HG02973 (cell line): ENCODE data around the gene GRK2.
"Not testable (repeated sequence)": the region's sequence is repeated elsewhere in the genome, so short reads cannot be mapped to it uniquely, and the experiment has no call there.

Experiments used
- ATAC-seq: cut with Tn5 transposase; IDR thresholded peaks from one replicate; pipeline ENCODE4 v1.9.1; 2021; ENCODE audit warnings: moderate library complexity; ENCODE audit not compliant: unreplicated experiment

The GRK2 gene

DNA sequence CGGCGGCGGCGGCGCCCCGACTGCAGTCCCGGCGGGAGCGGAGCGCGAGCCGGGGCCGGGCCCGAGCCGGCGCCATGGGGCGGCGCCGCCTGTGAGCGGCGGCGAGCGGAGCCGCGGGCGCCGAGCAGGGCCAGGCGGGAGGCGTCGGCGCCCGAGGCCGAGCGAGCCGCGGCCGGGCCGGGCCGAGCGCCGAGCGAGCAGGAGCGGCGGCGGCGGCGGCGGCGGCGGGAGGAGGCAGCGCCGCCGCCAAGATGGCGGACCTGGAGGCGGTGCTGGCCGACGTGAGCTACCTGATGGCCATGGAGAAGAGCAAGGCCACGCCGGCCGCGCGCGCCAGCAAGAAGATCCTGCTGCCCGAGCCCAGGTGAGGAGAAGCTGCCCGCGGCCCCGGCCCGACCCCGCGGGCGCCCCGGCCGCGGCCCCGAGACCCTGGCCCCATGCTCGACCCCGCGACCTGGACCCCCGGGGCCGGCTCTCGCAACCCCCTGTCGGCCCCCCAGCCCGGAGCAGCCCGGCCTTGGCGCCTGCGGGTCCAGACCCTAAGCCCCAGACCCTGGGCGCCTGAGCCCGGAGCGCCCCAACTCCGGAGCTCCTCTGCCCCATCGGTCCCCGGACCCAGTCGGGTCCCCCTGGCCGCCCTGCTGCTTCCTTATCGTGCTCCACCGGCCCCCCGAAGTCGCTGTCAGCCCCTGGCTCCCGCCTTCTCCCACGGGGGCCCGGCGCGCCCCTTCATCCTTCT, at the start of gene GRK2:
Gene GRK2, plus strand, starts transcription at position 25 of the 739 bp plus-strand sequence. Its CDS starts 227 bp downstream, at position 252.
- no peak for ATAC-seq

DNA sequence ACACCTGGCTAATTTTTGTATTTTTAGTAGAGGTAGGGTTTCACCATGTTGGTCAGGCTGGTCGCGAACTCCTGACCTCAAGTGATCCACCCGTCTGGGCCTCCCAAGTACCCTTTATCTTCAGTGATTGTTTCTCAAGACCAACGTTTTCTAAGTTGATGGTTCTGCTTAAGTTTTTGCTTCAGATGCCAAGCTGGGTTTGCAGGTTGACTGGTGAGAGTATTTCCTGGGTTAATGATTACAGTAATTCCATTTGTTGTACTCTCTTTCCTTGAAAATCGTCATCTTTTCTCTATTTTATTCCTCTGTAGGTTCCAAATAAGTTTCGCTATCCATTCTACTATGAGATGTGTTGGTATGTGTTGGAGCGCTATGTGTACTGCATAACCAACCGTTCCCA, 38.5 kb upstream of the GRK2 start:
- no peak for ATAC-seq

GRCh38 chr11:67230406-67230805, 35.9 kb upstream of the GRK2 start:
- no peak for ATAC-seq

- no peak for ATAC-seq
Observed at GRCh38 chr11:67230886-67231285, 35.4 kb upstream of the GRK2 start.

- ATAC-seq = no peak
Observed at GRCh38 chr11:67233584-67234190, 32.6 kb upstream of the GRK2 start.

- not testable (repeated sequence) for ATAC-seq
Observed at GRCh38 chr11:67234571-67234970, 31.7 kb upstream of the GRK2 start.

DNA sequence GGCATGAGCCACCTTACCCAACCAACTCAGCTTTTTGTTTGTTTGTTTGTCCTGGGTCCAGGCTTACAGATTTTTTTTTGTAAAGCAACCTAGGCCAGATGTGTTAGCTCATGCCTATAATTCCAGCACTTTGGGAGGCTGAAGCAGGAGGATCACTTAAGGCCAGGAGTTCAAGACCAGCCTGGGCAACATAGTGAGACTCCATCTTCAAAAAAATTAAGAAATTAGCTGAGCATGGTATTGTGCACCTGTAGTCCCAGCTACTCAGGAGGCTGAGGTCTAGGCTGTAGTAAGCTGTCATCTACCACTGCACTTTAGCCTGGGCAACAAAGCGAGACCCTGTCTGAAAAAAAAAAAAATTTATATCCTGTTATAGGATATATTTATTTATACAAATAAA, 28.7 kb upstream of the GRK2 start:
- ATAC-seq = no peak

- no peak for ATAC-seq
Observed at GRCh38 chr11:67238894-67239782, 27.1 kb upstream of the GRK2 start.

DNA sequence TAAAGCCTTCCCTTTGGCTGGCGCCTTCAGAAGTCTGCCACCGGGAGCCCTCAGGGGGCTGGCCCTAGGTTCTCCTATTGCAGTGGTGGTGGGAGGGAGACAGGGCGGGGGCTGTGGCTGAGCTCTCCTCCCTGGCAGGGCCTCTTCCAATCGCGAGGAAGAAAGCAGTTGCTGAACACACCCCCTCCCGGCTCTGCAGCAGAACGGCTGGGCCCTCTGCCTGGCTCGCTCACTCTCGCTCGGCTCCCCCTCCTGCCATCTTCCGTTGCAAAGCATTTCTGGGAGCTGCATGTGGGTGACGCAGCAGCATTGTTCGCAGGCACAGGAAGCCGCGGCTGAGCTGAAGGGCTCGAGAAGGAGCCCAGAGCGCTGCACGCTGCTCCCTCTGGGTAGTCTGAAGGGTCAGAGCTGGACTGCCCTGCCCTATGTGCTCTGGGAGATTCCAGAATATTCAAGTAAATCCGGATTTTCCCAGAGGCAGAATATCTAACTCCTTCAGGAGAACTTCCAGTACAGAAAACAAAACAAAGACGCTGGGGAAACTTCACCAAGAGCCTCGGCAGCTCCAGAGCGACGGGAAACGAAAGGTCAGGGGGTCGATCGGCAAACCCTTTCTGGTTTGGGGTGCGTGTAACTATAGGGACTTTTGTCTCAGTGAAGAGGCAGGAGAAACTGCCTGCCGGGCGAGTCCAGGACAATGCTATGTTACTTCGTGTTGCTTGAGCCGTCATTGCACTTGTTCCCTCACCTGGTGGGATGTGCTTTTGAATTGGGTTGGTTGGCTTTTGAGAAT, 26.3 kb upstream of the GRK2 start:
- peak; percentile 78 for ATAC-seq

DNA sequence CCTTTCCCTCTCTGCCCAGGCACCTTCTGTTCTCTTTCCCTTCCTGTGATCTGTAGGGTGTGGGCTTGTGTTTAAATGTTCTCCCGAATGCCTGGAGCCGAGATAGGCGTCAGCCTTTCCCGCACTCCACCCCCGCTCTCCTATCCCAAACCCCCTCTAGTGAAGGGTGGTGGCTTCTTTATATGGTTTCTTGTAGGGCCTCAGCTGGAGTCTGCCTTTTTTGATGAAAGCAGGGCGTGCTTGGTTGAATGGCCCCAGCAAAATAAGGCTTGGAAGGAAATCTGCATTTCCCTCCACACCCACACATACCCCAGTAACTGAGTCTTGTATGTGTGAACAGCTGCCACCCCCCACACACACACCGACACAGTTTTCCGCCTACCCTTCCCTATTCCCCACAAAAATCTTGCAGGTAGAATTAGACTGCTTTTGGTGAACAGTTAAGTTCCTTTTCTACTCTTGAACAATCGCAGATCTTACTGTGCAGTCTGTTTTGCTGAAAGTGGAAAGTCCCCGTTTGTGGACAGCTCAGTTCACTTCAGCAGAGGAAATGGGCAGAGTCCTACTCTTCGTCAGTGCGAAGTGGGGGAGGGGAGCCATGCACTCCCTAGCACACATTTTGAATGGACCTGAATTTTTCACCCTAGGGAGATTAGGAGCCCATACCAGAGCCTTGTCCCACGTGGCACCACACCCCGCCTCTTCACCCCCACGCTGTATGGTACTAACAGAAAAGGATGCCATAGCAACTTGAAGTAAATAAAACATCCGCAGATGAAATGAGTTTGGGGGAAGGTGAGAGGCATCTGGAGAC, 25.5 kb upstream of the GRK2 start:
- peak; percentile 37 for ATAC-seq

- ATAC-seq = no peak
Observed at GRCh38 chr11:67242548-67242947, 23.7 kb upstream of the GRK2 start.

- no peak for ATAC-seq
Observed at GRCh38 chr11:67243051-67243450, 23.2 kb upstream of the GRK2 start.

DNA sequence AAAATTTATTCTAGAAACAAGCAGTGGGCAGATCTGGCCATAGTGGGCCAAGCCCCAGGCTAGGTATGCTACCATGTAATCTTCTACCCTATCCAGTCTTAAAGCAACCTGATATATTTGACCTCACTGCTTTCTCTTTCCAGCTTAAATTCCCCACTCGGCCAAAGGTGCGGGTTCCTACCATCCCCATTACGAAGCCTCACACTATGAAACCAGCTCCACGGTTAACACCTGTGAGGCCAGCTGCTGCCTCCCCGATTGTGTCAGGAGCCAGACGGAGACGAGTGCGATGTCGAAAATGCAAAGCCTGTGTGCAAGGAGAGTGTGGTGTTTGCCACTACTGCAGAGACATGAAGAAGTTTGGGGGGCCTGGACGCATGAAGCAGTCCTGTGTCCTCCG, 21.2 kb upstream of the GRK2 start:
- no peak for ATAC-seq

DNA sequence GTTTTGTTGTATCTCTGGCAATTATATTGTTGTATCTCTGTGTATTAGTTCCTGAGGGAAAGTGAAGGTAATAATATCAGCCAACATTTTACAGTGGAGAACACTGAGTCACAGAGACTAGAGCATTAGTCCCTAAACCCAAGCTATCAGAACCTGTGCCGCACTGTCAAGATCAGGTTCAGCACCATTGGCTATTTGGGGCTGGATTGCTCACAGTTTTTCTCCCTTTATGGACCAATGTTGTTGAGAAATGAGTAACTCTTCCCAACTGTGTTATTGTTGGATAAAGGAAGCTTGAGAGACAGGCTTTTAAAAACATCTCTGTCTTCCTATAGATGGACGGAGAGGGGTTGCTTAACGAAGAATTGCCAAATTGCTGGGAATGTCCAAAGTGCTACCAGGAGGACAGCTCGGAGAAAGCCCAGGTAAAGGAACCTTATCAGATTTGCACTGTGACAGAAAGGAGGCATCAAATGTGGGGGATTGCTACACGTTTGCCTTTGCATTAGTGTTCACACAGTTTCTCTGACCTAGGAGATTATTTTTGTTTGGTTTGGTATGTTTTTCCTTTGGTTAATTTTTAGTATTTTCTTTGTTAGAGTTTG, 18.2 kb upstream of the GRK2 start:
- ATAC-seq = no peak

- no peak for ATAC-seq
Observed at GRCh38 chr11:67248653-67249052, 17.6 kb upstream of the GRK2 start.

- ATAC-seq = no peak
Observed at GRCh38 chr11:67250059-67251043, 15.9 kb upstream of the GRK2 start.

- no peak for ATAC-seq
Observed at GRCh38 chr11:67251841-67252240, 14.4 kb upstream of the GRK2 start.

DNA sequence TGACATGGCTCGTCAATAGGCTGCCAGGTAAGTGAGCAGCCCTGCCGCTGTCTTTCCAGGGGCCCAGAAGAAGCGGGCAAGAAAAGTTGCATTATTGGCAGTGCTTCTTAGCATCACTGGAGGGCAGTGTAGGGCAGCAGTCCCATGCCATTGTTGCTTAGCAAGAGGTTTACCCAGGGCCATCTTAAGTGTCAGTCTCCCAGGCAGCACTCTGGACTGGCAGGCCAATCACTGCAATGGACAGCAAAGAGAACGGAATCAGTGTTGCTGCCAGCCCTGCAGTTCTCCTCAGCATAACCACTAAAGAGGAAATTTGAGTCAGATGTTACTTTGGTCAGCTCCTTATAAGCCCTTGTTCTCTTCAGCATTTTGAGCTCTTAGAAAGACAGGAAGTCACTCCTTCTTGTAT, 13.4 kb upstream of the GRK2 start:
- ATAC-seq = no peak
